Measurements from ENCODE around the gene HBG1. TPM values are rescaled to one million over a fixed set of nuclear protein-coding genes. Genes with fewer than 3 reads are reported as not detected.

The HBG1 gene
- polyA plus RNA-seq, 1 donor (not counting 4 experiments of a cell fraction or from before 2014, with no cell fraction given) = 0.30 TPM

- Histone ChIP-seq H3K4me2 (ENCODE audit: control insufficient read depth, extremely low read depth, insufficient read depth, low read depth, low read length) (no peak overlapping the region), H3K9ac (ENCODE audit: control insufficient read depth, extremely low read depth, insufficient read depth, low read length) (no peak overlapping the region), H3K79me2 (ENCODE audit: control insufficient read depth, insufficient read depth, low read length) (no peaks in the 10 kb centered on the region), H4K20me1 (ENCODE audit: control insufficient read depth, extremely low read depth, insufficient read depth, low read length) (no peaks in the 10 kb centered on the region), H3K27ac (ENCODE audit: control insufficient read depth, insufficient read depth, low read length) (no peak overlapping the region), H3K27me3 (ENCODE audit: control insufficient read depth, extremely low read depth, insufficient read depth, low read length) (no peaks in the 10 kb centered on the region), H3K4me1 (ENCODE audit: control insufficient read depth, extremely low read depth, insufficient read depth, low read length) (peaks cover 20% of the 10 kb centered on the region), H3K36me3 (ENCODE audit: control insufficient read depth in 2 of 2, extremely low read depth in 1 of 2, insufficient read depth in 2 of 2, low read length in 2 of 2) (no peaks in the 10 kb centered on the region), H2AFZ (ENCODE audit: control insufficient read depth, low read length) (no peak overlapping the region), H3K9me1 (ENCODE audit: control insufficient read depth, extremely low read depth, insufficient read depth, low read length) (no peaks in the 10 kb centered on the region), H3K9me3 (ENCODE audit: control insufficient read depth, low read depth, low read length) (no peaks in the 10 kb centered on the region), H3K4me3 (ENCODE audit: control insufficient read depth in 2 of 3, extremely low read depth in 1 of 3, insufficient read depth in 2 of 3, low read depth in 1 of 3, low read length in 3 of 3) (no peak overlapping the region)
- no peak for DNase-seq (ENCODE audit: low read depth, low spot score)
- dilution Hi-C loops (cut with MboI; ENCODE audit: extremely low pct_ligation_motif_present, low sequenced_read_pairs) = no loop called here
- TF ChIP-seq CTCF (optimal IDR thresholded peaks at IDR 0.05 in 1 of 3, IDR thresholded peaks at IDR 0.05 in 1 of 3, conservative IDR thresholded peaks at IDR 0.05 in 1 of 3; ENCODE audit: extremely low read depth in 1 of 3, insufficient read depth in 2 of 3, low read length in 3 of 3) (no peak), EZH2 (IDR thresholded peaks at IDR 0.05; ENCODE audit: low read length) (no peak)
- FAIRE-seq = no peak
Measured at GRCh38 chr11:5286901-5287300, 37.2 kb upstream of the HBG1 start.

- Histone ChIP-seq H3K4me2 (ENCODE audit: control insufficient read depth, extremely low read depth, insufficient read depth, low read depth, low read length) (peak overlapping the region; percentile 52), H3K4me1 (ENCODE audit: control insufficient read depth, extremely low read depth, insufficient read depth, low read length) (peaks cover 20% of the 10 kb centered on the region), H3K27ac (ENCODE audit: control insufficient read depth, insufficient read depth, low read length) (peak overlapping the region; percentile 30), H4K20me1 (ENCODE audit: control insufficient read depth, extremely low read depth, insufficient read depth, low read length) (no peaks in the 10 kb centered on the region), H3K9ac (ENCODE audit: control insufficient read depth, extremely low read depth, insufficient read depth, low read length) (no peak overlapping the region), H3K27me3 (ENCODE audit: control insufficient read depth, extremely low read depth, insufficient read depth, low read length) (no peaks in the 10 kb centered on the region), H3K79me2 (ENCODE audit: control insufficient read depth, insufficient read depth, low read length) (no peaks in the 10 kb centered on the region), H3K9me3 (ENCODE audit: control insufficient read depth, low read depth, low read length) (no peaks in the 10 kb centered on the region), H3K9me1 (ENCODE audit: control insufficient read depth, extremely low read depth, insufficient read depth, low read length) (no peaks in the 10 kb centered on the region), H3K4me3 (ENCODE audit: control insufficient read depth in 2 of 3, extremely low read depth in 1 of 3, insufficient read depth in 2 of 3, low read depth in 1 of 3, low read length in 3 of 3) (no peak overlapping the region), H3K36me3 (ENCODE audit: control insufficient read depth in 2 of 2, extremely low read depth in 1 of 2, insufficient read depth in 2 of 2, low read length in 2 of 2) (no peaks in the 10 kb centered on the region), H2AFZ (ENCODE audit: control insufficient read depth, low read length) (no peak overlapping the region)
- DNase-seq (ENCODE audit: low read depth, low spot score) = no peak
- FAIRE-seq = no peak
- TF ChIP-seq CTCF (optimal IDR thresholded peaks at IDR 0.05 in 1 of 3, IDR thresholded peaks at IDR 0.05 in 1 of 3, conservative IDR thresholded peaks at IDR 0.05 in 1 of 3; ENCODE audit: extremely low read depth in 1 of 3, insufficient read depth in 2 of 3, low read length in 3 of 3) (no peak), EZH2 (IDR thresholded peaks at IDR 0.05; ENCODE audit: low read length) (no peak)
- dilution Hi-C loops (cut with MboI; ENCODE audit: extremely low pct_ligation_motif_present, low sequenced_read_pairs) = no loop called here
Measured at GRCh38 chr11:5286351-5286750, 36.7 kb upstream of the HBG1 start.
